Neural cell (in vitro differentiated cells): ENCODE data around the gene ROBO4. TPM values are rescaled to one million over a fixed set of nuclear protein-coding genes. Genes with fewer than 3 reads are reported as not detected.

Source experiments
- H2AFZ ChIP-seq: fragments of 200-600, 300-800 bp; sonication (generic), shearing (Covaris generic); 2 replicates; pipeline ENCODE4 v1.6.0; 2014; ENCODE audit warnings: low read depth, mild to moderate bottlenecking, antibody characterized with exemption, low read length, moderate library complexity
- H3F3A ChIP-seq: fragments of 200-600 bp; shearing (Covaris generic); 2 replicates; pipeline ENCODE4 v1.6.1; 2016; ENCODE audit warnings: mild to moderate bottlenecking, moderate library complexity, mixed read lengths, antibody characterized with exemption, low read length; ENCODE audit not compliant: insufficient read depth, poor library complexity, severe bottlenecking
- H3K27ac ChIP-seq: fragments of 200-600, 300-800 bp; sonication (generic), shearing (Covaris generic); 2 replicates; pipeline ENCODE4 v1.5.1; 2014; ENCODE audit warnings: mild to moderate bottlenecking, low read length, moderate library complexity
- H3K27me3 ChIP-seq: fragments of 300-800, 200-600 bp; sonication (generic), shearing (Covaris generic); 2 replicates; pipeline ENCODE4 v1.6.0; 2014; ENCODE audit warnings: mild to moderate bottlenecking, low read depth, low read length, moderate library complexity; ENCODE audit not compliant: insufficient read depth
- H3K36me3 ChIP-seq: fragments of 300-800, 200-600 bp; sonication (generic), shearing (Covaris generic); 2 replicates; pipeline ENCODE4 v1.5.1; 2014; ENCODE audit warnings: mild to moderate bottlenecking, antibody characterized with exemption, low read length, moderate library complexity; ENCODE audit not compliant: insufficient read depth
- H3K4me2 ChIP-seq: fragments of 300-800, 200-600 bp; sonication (generic), shearing (Covaris generic); 2 replicates; pipeline ENCODE4 v1.6.0; 2014; ENCODE audit warnings: mild to moderate bottlenecking, low read length
- H3K4me3 ChIP-seq: fragments of 300-800, 200-600 bp; sonication (generic), shearing (Covaris generic); 2 replicates; pipeline ENCODE4 v1.5.1; 2014; ENCODE audit warnings: mild to moderate bottlenecking, low read length, moderate library complexity
- H3K79me2 ChIP-seq: fragments of 200-600 bp; shearing (Covaris generic); replicated peaks from 2 replicates; pipeline ENCODE4 v1.6.0; 2014; ENCODE audit warnings: mild to moderate bottlenecking, low read length, moderate library complexity; ENCODE audit not compliant: insufficient read depth
- H3K9ac ChIP-seq: fragments of 300-800, 200-600 bp; sonication (generic), shearing (Covaris generic); 2 replicates; pipeline ENCODE4 v1.6.1; 2016; ENCODE audit warnings: mild to moderate bottlenecking, low read length, mixed read lengths
- H3K9me2 ChIP-seq: fragments of 200-600 bp; shearing (Covaris generic); 2 replicates; pipeline ENCODE4 v1.6.1; 2016; ENCODE audit warnings: mild to moderate bottlenecking, low read length, mixed read lengths; ENCODE audit not compliant: insufficient read depth
- H3K9me3 ChIP-seq: fragments of 200-600, 300-800 bp; sonication (generic), shearing (Covaris generic); 2 replicates; pipeline ENCODE4 v1.6.1; 2016; ENCODE audit warnings: mild to moderate bottlenecking, mixed run types, low read length, moderate library complexity, mixed read lengths
- H4K20me1 ChIP-seq: fragments of 200-600 bp; shearing (Covaris generic); 2 replicates; pipeline ENCODE4 v1.6.1; 2016; ENCODE audit warnings: mild to moderate bottlenecking, mixed run types; ENCODE audit not compliant: insufficient read depth
- EP300 ChIP-seq: fragments of 450-650 bp; conservative IDR thresholded peaks from 2 replicates; pipeline ENCODE4 v1.6.1; 2014; ENCODE audit warnings: antibody characterized with exemption, mild to moderate bottlenecking, moderate library complexity; ENCODE audit not compliant: poor library complexity, severe bottlenecking
- EZH2 ChIP-seq: fragments of 200-600, 300-800 bp; shearing (Covaris generic), sonication (generic); IDR thresholded peaks from 2 replicates; pipeline ENCODE4 v1.6.1; 2014; ENCODE audit warnings: antibody characterized with exemption, low read length, borderline replicate concordance, mild to moderate bottlenecking; ENCODE audit not compliant: insufficient read depth, poor library complexity, severe bottlenecking
- MXI1 ChIP-seq: fragments of 450-650 bp; conservative IDR thresholded peaks from 2 replicates; pipeline ENCODE4 v1.6.1; 2014; ENCODE audit warnings: antibody characterized with exemption, mild to moderate bottlenecking; ENCODE audit not compliant: poor library complexity, severe bottlenecking
- POLR2AphosphoS5 ChIP-seq: IDR thresholded peaks from 2 replicates; pipeline ENCODE4 v1.6.1; 2012
- RAD21 ChIP-seq: fragments of 450-650 bp; conservative IDR thresholded peaks from 2 replicates; pipeline ENCODE4 v1.6.1; 2014; ENCODE audit warnings: antibody characterized with exemption, mild to moderate bottlenecking, moderate library complexity
- SMC3 ChIP-seq: fragments of 450-650 bp; conservative IDR thresholded peaks from 2 replicates; pipeline ENCODE4 v1.6.1; 2014; ENCODE audit warnings: antibody characterized with exemption, mild to moderate bottlenecking, moderate library complexity; ENCODE audit not compliant: poor library complexity
- TAF1 ChIP-seq: IDR thresholded peaks from 2 replicates; pipeline ENCODE4 v1.6.1; 2012; ENCODE audit warnings: low read depth
- polyA plus RNA-seq: library from polyadenylated mRNA; depleted of rRNA; stranded (reverse); fragments of >200 nt; gene quantifications from 2 replicates; pipeline ENCODE4 v1.2.3, GENCODE V29; 2014
- TF ChIP-seq, protein P1 (sequence below): fragments of 450-650 bp; IDR thresholded peaks from 2 replicates; pipeline ENCODE4 v1.5.1; 2014; ENCODE audit warnings: antibody characterized with exemption, mild to moderate bottlenecking, moderate library complexity; ENCODE audit not compliant: poor library complexity, severe bottlenecking
- TF ChIP-seq, protein P2 (sequence below): IDR thresholded peaks from 2 replicates; pipeline ENCODE4 v1.6.1; 2012; ENCODE audit warnings: borderline replicate concordance

ROBO4 gene
- polyA plus RNA-seq, 1 donor from 2014 or later: not detected

DNA sequence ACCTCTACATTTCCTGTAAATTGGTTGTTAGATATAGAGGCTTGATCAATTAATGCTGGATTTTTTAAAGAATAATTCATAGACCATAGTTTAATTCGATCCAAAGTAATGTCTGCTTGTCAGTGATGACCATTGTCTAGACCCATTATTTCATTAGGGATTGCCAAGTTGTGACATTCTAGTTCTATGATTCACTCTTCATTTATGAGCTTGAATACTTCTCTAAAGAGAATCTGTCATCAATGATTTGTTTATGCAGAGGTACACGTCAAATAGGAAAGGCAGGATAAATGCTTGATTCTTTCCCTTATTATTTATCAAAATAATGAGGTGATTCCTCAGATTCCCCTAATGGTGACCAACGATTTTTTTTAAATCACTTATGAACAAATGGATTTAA, 56.5 kb downstream of the ROBO4 start:
- Histone ChIP-seq H3K36me3 (no peaks in the 10 kb centered on the region), H3K27me3 (peaks cover 73% of the 10 kb centered on the region), H3K4me2 (no peak overlapping the region), H3K9me3 (no peaks in the 10 kb centered on the region), H4K20me1 (no peaks in the 10 kb centered on the region), H3K27ac (no peak overlapping the region), H3K79me2 (no peaks in the 10 kb centered on the region), H3K9ac (no peak overlapping the region), H3F3A (no peaks in the 10 kb centered on the region), H2AFZ (no peak overlapping the region), H3K4me3 (no peak overlapping the region), H3K9me2 (no peaks in the 10 kb centered on the region)
- TF ChIP-seq RAD21: no peak
- TF ChIP-seq, protein P1, sequence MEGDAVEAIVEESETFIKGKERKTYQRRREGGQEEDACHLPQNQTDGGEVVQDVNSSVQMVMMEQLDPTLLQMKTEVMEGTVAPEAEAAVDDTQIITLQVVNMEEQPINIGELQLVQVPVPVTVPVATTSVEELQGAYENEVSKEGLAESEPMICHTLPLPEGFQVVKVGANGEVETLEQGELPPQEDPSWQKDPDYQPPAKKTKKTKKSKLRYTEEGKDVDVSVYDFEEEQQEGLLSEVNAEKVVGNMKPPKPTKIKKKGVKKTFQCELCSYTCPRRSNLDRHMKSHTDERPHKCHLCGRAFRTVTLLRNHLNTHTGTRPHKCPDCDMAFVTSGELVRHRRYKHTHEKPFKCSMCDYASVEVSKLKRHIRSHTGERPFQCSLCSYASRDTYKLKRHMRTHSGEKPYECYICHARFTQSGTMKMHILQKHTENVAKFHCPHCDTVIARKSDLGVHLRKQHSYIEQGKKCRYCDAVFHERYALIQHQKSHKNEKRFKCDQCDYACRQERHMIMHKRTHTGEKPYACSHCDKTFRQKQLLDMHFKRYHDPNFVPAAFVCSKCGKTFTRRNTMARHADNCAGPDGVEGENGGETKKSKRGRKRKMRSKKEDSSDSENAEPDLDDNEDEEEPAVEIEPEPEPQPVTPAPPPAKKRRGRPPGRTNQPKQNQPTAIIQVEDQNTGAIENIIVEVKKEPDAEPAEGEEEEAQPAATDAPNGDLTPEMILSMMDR: no peak
- TF ChIP-seq SMC3: no peak
- no peak for TF ChIP-seq TAF1
- TF ChIP-seq POLR2AphosphoS5: no peak
- no peak for TF ChIP-seq EZH2
- no peak for TF ChIP-seq EP300
- TF ChIP-seq MXI1: no peak
- TF ChIP-seq, protein P2, sequence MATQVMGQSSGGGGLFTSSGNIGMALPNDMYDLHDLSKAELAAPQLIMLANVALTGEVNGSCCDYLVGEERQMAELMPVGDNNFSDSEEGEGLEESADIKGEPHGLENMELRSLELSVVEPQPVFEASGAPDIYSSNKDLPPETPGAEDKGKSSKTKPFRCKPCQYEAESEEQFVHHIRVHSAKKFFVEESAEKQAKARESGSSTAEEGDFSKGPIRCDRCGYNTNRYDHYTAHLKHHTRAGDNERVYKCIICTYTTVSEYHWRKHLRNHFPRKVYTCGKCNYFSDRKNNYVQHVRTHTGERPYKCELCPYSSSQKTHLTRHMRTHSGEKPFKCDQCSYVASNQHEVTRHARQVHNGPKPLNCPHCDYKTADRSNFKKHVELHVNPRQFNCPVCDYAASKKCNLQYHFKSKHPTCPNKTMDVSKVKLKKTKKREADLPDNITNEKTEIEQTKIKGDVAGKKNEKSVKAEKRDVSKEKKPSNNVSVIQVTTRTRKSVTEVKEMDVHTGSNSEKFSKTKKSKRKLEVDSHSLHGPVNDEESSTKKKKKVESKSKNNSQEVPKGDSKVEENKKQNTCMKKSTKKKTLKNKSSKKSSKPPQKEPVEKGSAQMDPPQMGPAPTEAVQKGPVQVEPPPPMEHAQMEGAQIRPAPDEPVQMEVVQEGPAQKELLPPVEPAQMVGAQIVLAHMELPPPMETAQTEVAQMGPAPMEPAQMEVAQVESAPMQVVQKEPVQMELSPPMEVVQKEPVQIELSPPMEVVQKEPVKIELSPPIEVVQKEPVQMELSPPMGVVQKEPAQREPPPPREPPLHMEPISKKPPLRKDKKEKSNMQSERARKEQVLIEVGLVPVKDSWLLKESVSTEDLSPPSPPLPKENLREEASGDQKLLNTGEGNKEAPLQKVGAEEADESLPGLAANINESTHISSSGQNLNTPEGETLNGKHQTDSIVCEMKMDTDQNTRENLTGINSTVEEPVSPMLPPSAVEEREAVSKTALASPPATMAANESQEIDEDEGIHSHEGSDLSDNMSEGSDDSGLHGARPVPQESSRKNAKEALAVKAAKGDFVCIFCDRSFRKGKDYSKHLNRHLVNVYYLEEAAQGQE: no peak

DNA sequence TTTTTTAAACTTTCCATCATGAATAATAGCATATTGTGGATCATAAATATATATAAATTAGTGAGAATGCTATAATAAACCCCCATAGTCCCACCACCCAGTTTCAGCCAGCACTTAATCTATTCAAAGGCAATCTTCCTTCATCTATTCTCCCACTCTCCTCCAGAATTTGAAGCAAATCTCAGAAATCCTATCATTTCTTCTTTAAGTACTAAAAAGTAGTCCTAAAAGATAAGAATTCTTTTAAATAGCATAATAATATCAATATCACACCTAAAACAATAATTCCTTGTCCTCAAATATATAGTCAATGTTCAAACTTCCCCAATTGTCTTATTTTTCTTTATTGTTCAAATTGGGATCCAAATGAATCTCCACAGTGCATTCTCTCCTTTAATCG, 57.0 kb downstream of the ROBO4 start:
- H4K20me1 ChIP-seq: no peaks in the 10 kb centered on the region
- H3K9me3 ChIP-seq: no peaks in the 10 kb centered on the region
- no peak overlapping the region for H3K4me2 ChIP-seq
- no peak overlapping the region for H3K4me3 ChIP-seq
- H3K9ac ChIP-seq: no peak overlapping the region
- no peaks in the 10 kb centered on the region for H3F3A ChIP-seq
- H3K79me2 ChIP-seq: no peaks in the 10 kb centered on the region
- TF ChIP-seq EZH2 (no peak), TAF1 (no peak), MXI1 (no peak)
- H3K27ac ChIP-seq: no peak overlapping the region
- H3K36me3 ChIP-seq: no peaks in the 10 kb centered on the region
- H3K27me3 ChIP-seq: peaks cover 73% of the 10 kb centered on the region
- no peaks in the 10 kb centered on the region for H3K9me2 ChIP-seq
- no peak overlapping the region for H2AFZ ChIP-seq
